Uterus (tissue), 4 donors: ENCODE measurements around the gene MAP2K2. TPM values are rescaled to one million over a fixed set of nuclear protein-coding genes. Genes with fewer than 3 reads are reported as not detected.

Experiments used
- DNase-seq, 2 donors: peaks; one replicate each; pipeline ENCODE4 v3.0.0-alpha.2; 2019 to 2020
- H3K27ac ChIP-seq, 2 donors: fragments of 200-600 bp; sonication (generic); 1 replicate in 1 of 2; 2 replicates in 1 of 2; pipeline ENCODE4 v1.5.1; 2016 to 2018
- H3K27me3 ChIP-seq, 2 donors: fragments of 200-600 bp; sonication (generic); one replicate each; pipeline ENCODE4 v1.5.1; 2018 to 2019; ENCODE audit warnings: control low read depth in 1 of 2
- H3K36me3 ChIP-seq, 2 donors: fragments of 200-600 bp; sonication (generic); one replicate each; pipeline ENCODE4 v1.5.1; 2019; ENCODE audit warnings: control low read depth in 1 of 2
- H3K4me1 ChIP-seq, 2 donors: fragments of 200-600 bp; sonication (generic); one replicate each; pipeline ENCODE4 v1.5.1; 2018 to 2019; ENCODE audit warnings: control low read depth in 1 of 2
- H3K4me3 ChIP-seq, 2 donors: fragments of 200-600 bp; sonication (generic); 1 replicate in 1 of 2; 2 replicates in 1 of 2; pipeline ENCODE4 v1.5.1; 2018 to 2019; ENCODE audit warnings: mild to moderate bottlenecking in 1 of 2
- H3K9me3 ChIP-seq, 2 donors: fragments of 200-600 bp; sonication (generic); one replicate each; pipeline ENCODE4 v1.5.1; 2019; ENCODE audit warnings: control low read depth in 1 of 2
- CTCF ChIP-seq, 4 experiments: fragments of 200-600 bp in 2 of 4; fragments of 450-650 bp in 2 of 4; sonication (generic) in 2 of 4; IDR thresholded peaks; one replicate each; pipeline ENCODE4 v1.5.1; 2016 to 2019; ENCODE audit warnings: antibody characterized with exemption in 4 of 4, mild to moderate bottlenecking in 2 of 4, moderate library complexity in 1 of 4
- POLR2A ChIP-seq, 2 donors: fragments of 450-650 bp; IDR thresholded peaks; one replicate each; pipeline ENCODE4 v1.6.1; 2016; ENCODE audit warnings: antibody characterized with exemption in 2 of 2, mild to moderate bottlenecking in 1 of 2, moderate library complexity in 1 of 2
- intact Hi-C: fragments of 100-400 bp; cut with DNase I; formaldehyde crosslinking; loops from one replicate; pipeline ENCODE4 v1.15.1; 2023; ENCODE audit warnings: low total_unique reads
- total RNA-seq, 4 donors: library from RNA; depleted of rRNA in 3 of 4; stranded (reverse); fragments of >200 nt in 3 of 4; gene quantifications; one replicate each; pipeline versions ENCODE4 v1.1.0 to v1.2.4, GENCODE V29; 2014 to 2023
- donor health status: DM: yes; HTN: yes; CAD: no.

Gene MAP2K2
- total RNA-seq, 4 donors from 2014 or later = 7.4 to 105 (median 82.4) TPM

DNA sequence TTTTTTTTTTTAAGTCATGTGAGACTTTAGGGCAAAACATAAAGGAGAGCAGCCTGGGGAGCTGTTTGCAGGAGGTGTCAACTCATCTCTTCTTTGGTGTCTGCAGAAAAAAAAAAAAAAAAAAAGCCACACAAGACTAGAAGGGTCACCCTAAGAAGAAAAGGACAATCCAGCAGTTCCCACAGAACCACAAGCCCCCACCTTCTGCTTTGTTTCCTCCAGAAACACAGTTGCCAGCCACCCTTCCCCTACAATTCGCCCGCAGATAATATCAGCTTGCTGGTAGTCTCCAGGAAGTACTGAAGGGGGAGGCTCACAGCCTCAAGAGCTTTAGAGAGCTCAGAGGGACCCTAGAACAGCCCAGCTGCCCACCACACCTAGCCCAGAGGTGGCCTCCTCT lies 34.9 kb downstream of the MAP2K2 start:
- Histone ChIP-seq H3K4me1 (no peaks in the 10 kb centered on the region), H3K27me3 (no peaks in the 10 kb centered on the region), H3K4me3 (no peak overlapping the region), H3K36me3 (no peaks in the 10 kb centered on the region), H3K27ac (no peak overlapping the region), H3K9me3 (no peaks in the 10 kb centered on the region)
- TF ChIP-seq POLR2A (IDR thresholded peaks at IDR 0.05) = no peak
- no peak for TF ChIP-seq CTCF (IDR thresholded peaks at IDR 0.05)
- no peak for DNase-seq
- intact Hi-C loops = no loop called here

- no peak overlapping the region for H3K4me3 ChIP-seq
- H3K27me3 ChIP-seq = no peaks in the 10 kb centered on the region
- TF ChIP-seq POLR2A (IDR thresholded peaks at IDR 0.05) (no peak), CTCF (IDR thresholded peaks at IDR 0.05) (no peak)
- H3K36me3 ChIP-seq = no peaks in the 10 kb centered on the region
- H3K27ac ChIP-seq = no peak overlapping the region
- intact Hi-C loops = no loop called here
- H3K4me1 ChIP-seq = no peaks in the 10 kb centered on the region
- H3K9me3 ChIP-seq = no peaks in the 10 kb centered on the region
- DNase-seq = no peak
Measured at GRCh38 chr19:4087787-4088679, 35.9 kb downstream of the MAP2K2 start.

- Histone ChIP-seq H3K4me1 (no peaks in the 10 kb centered on the region), H3K9me3 (no peaks in the 10 kb centered on the region), H3K36me3 (no peaks in the 10 kb centered on the region), H3K4me3 (no peak overlapping the region), H3K27ac (no peak overlapping the region), H3K27me3 (no peaks in the 10 kb centered on the region)
- intact Hi-C loops = no loop called here
- no peak for DNase-seq
- TF ChIP-seq CTCF (IDR thresholded peaks at IDR 0.05) = no peak
- no peak for TF ChIP-seq POLR2A (IDR thresholded peaks at IDR 0.05)
Measured at GRCh38 chr19:4086411-4086867, 37.5 kb downstream of the MAP2K2 start.

DNA sequence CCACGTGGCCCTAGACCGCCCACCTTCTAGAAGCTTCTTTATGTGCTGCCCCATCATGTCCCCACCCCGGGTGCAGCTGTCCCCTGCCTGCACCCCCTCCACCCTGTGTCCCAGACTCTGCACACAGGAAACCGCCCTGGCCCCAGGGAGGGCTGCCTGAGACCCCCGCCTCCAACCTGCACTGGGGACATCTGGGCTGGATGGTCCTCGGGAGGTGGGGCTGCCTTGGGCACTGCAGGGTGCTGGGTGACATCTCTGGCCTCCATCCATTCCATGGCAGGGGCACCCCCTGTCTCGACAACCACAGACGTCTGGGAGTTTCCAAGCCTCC lies 39.4 kb downstream of the MAP2K2 start:
- Histone ChIP-seq H3K36me3 (no peaks in the 10 kb centered on the region), H3K27ac (peak overlapping the region in 1 of 2 donors; percentile 45), H3K9me3 (no peaks in the 10 kb centered on the region), H3K4me3 (no peak overlapping the region), H3K4me1 (no peaks in the 10 kb centered on the region), H3K27me3 (no peaks in the 10 kb centered on the region)
- TF ChIP-seq CTCF (IDR thresholded peaks at IDR 0.05) (no peak), POLR2A (IDR thresholded peaks at IDR 0.05) (no peak)
- intact Hi-C loops = no loop called here
- no peak for DNase-seq

DNA sequence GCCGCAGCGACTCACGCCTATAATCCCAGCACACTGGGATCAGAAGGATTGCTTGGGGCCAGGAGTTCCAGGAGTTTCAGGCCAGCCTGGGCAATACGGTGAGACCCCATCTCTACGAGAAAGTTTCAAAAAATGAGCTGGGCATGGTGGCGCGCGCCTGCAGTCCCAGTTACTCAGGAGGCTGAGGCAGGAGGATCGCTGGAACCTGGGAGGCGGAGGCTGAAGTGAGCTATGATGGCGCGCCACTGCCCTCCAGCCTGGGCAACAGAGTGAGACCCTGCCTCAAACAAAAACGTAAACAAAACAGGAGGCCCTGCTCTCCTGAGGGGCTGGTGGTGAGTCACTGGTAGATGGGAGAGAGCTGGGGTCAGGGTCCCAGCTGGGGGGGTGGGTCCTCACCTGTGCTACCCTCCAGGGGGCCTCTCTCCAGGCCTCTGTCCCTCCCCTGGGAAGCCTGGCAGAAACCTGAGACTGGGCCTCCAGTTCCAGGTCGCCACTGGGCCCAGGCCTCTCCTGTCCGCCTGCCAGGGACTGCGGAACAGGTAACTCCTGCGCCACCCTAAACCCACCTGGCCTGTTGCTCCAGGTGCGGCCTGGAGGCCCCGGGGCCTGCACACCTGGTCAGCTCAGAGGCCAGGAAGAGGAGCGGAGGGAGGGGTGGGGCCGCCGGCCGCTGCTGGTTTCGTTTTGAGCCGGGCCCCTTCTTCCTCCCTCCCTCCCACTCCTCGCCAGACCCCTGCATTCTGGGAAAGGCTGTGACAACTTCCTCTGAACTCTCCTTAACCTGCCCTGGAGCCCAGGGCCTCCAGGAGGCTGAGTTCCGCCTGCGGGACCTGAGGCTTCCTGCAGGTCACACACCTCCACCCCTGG lies 40.0 kb downstream of the MAP2K2 start:
- H3K4me1 ChIP-seq = no peaks in the 10 kb centered on the region
- no peaks in the 10 kb centered on the region for H3K36me3 ChIP-seq
- intact Hi-C loops = no loop called here
- H3K9me3 ChIP-seq = no peaks in the 10 kb centered on the region
- no peaks in the 10 kb centered on the region for H3K27me3 ChIP-seq
- peak overlapping the region; percentile 18 to 45 for H3K27ac ChIP-seq
- no peak for DNase-seq
- peak overlapping the region; percentile 4 to 14 for H3K4me3 ChIP-seq
- TF ChIP-seq POLR2A (IDR thresholded peaks at IDR 0.05) (no peak), CTCF (IDR thresholded peaks at IDR 0.05) (no peak)
